Mesothelial cell of epicardium (in vitro differentiated cells): ENCODE results near the gene SLN. TPM values are rescaled to one million over a fixed set of nuclear protein-coding genes. Genes with fewer than 3 reads are reported as not detected.

Source experiments
- DNase-seq, 2 experiments: peaks; one replicate each; pipeline ENCODE4 v3.0.0; 2021; ENCODE audit warnings: low spot score in 2 of 2; ENCODE audit not compliant: unreplicated experiment in 2 of 2
- H3K27ac Mint-ChIP-seq: 2 replicates; pipeline ENCODE4 v1.8.0; 2021; ENCODE audit warnings: mixed read lengths
- H3K27me3 Mint-ChIP-seq: 2 replicates; pipeline ENCODE4 v1.8.0; 2021; ENCODE audit warnings: low read depth, mixed read lengths
- H3K36me3 Mint-ChIP-seq: 2 replicates; pipeline ENCODE4 v1.8.0; 2021; ENCODE audit warnings: mixed read lengths
- H3K4me1 Mint-ChIP-seq: 2 replicates; pipeline ENCODE4 v1.8.0; 2021; ENCODE audit warnings: mixed read lengths
- H3K4me3 Mint-ChIP-seq: 2 replicates; pipeline ENCODE4 v1.8.0; 2021; ENCODE audit warnings: mild to moderate bottlenecking, moderate library complexity, mixed read lengths
- H3K9me3 Mint-ChIP-seq: 2 replicates; pipeline ENCODE4 v1.8.0; 2021; ENCODE audit warnings: mixed read lengths
- CTCF ChIP-seq: fragments of 200-600 bp; sonication (generic); IDR thresholded peaks from one replicate; pipeline ENCODE4 v1.5.0; 2021; ENCODE audit warnings: antibody characterized with exemption; ENCODE audit not compliant: unreplicated experiment
- total RNA-seq: library from RNA; stranded (reverse); gene quantifications from 3 replicates; pipeline ENCODE4 v1.2.1, GENCODE V29; 2021

SLN gene
- total RNA-seq, 1 donor from 2014 or later: not detected

DNA sequence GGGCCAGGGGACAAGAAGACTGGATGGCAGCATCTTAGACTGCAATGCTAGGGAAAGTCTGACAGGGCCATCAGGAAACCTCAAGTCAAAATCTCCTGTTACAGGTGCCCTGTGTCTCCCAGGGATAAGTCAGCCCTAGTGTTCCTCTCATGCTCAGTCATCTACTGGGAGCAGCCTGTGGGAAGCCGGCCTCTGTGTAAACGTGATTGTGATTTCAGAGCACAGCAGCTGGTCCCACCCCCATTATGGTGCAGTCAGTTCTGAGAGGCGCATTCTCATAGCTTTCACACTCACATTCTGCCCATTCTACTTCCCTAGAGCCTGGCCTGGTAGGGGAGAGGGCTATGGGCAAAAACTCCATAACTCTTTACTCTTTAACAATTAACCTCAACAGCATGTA, 7.2 kb upstream of the SLN start:
- Mint-ChIP-seq H3K36me3 (no peaks in the 10 kb centered on the region), H3K9me3 (peaks cover 13% of the 10 kb centered on the region), H3K4me3 (no peak overlapping the region), H3K27ac (no peak overlapping the region), H3K27me3 (peaks cover under 1% of the 10 kb centered on the region), H3K4me1 (peaks cover 13% of the 10 kb centered on the region)
- TF ChIP-seq CTCF: no peak
- DNase-seq: no peak

DNA sequence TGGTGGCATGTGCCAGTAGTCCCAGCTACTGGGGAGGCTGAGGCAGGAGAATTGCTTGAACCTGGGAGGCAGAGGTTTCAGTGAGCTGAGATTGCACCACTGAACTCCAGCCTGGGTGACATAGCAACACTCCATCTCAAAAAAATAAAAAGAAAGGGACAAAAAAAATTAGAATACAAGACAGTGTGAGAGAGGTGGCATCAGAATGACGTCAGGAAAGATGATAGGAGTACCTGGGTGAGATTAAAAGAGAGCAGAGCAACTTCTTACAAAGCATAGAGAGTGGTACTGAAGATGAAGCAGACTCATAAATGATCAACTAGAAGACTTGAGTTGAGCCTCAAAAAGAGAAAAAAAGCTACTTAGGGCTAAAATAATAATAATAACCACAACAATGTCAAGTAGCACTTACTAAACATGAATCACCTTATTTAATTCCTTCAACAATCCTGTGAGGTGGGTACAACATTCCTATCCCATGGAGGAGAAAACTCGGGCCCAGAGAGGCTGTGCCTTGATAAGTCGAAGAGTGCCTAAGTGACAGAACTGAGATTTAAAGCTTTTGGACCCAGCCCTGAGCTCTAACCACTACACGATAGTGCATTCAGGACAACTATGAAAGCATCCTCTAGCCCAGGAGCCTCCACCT, 5.2 kb upstream of the SLN start:
- Mint-ChIP-seq H3K27ac (no peak overlapping the region), H3K4me3 (no peak overlapping the region), H3K9me3 (peaks cover 8% of the 10 kb centered on the region), H3K4me1 (peaks cover 16% of the 10 kb centered on the region), H3K36me3 (no peaks in the 10 kb centered on the region), H3K27me3 (peaks cover 4% of the 10 kb centered on the region)
- no peak for DNase-seq
- TF ChIP-seq CTCF: no peak

DNA sequence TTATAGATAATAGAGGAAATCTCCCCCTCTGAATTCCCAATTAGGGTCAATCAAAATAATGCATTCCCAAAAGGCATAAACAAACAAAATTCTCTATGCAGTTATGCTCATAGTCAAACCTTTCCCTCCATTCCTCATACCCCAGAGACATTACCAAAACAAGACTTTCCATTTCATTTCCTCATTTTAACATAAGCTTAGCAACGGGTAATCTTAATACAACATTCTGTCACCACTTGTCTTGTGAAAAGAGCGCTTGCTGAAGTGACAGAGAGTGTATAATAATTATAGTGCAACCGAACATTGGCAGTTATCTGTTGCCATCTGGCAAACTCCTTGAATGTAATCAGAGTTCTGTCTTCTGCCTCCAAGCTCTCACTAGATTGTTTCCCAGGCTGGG, 1.2 kb upstream of the SLN start:
- H3K9me3 Mint-ChIP-seq: peaks cover 6% of the 10 kb centered on the region
- H3K4me3 Mint-ChIP-seq: no peak overlapping the region
- DNase-seq: no peak
- no peak for TF ChIP-seq CTCF
- peaks cover 7% of the 10 kb centered on the region for H3K4me1 Mint-ChIP-seq
- no peak overlapping the region for H3K27ac Mint-ChIP-seq
- H3K27me3 Mint-ChIP-seq: peaks cover 10% of the 10 kb centered on the region
- no peaks in the 10 kb centered on the region for H3K36me3 Mint-ChIP-seq

DNA sequence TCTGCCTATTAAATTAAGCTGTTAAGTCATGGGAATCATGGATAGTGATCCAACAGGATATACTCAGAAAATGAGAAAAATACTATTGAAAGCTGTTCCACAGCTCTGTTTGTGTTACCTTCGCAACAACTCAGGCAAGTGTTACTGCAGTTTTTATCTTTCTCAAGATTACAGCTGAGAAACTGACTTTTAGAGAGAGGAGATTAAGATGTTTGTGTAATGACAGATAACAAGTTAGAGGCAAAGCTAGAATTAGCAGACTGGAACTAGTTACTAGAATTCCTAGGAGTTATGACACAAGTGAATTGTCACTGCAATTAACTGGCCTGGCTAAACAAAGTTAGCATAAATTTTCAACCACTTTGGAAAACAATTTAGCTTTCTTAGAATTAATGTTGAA, 1.6 kb downstream of the SLN start:
- H3K27me3 Mint-ChIP-seq: peaks cover 10% of the 10 kb centered on the region
- no peak overlapping the region for H3K4me3 Mint-ChIP-seq
- no peak for TF ChIP-seq CTCF
- no peaks in the 10 kb centered on the region for H3K9me3 Mint-ChIP-seq
- no peak overlapping the region for H3K27ac Mint-ChIP-seq
- DNase-seq: no peak
- H3K4me1 Mint-ChIP-seq: peaks cover 7% of the 10 kb centered on the region
- no peaks in the 10 kb centered on the region for H3K36me3 Mint-ChIP-seq

DNA sequence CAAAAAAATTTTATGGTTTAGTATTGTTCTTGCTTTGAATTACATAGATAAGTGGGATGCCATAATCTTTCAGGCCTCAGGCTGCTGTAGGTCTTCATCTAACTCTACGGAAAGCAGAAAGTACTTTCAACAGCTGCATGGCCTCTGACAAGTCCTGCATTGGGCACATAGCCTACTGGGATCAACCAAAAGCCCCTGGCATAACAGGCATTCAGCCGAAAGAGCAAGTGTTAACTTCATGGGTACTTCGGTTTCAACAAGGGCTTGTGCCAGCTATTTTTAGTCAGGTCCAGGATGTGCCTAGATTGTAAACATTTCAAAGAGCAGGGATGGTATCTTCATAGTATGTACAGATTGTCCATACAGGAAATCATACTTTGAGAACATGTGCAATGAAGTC, 3.1 kb downstream of the SLN start:
- DNase-seq: no peak
- H3K27me3 Mint-ChIP-seq: peaks cover 10% of the 10 kb centered on the region

More for the DNA sequence above, 3.1 kb downstream of the SLN start:
- Mint-ChIP-seq H3K4me1 (peaks cover 7% of the 10 kb centered on the region), H3K9me3 (no peaks in the 10 kb centered on the region), H3K27ac (no peak overlapping the region), H3K4me3 (no peak overlapping the region), H3K36me3 (no peaks in the 10 kb centered on the region)
- TF ChIP-seq CTCF: no peak
